ENCODE results near the gene ATP6V0A1. TPM values are rescaled to one million over a fixed set of nuclear protein-coding genes. Genes with fewer than 3 reads are reported as not detected.

ATP6V0A1 gene
- total RNA-seq, 3 donors from 2014 or later, result 88.5 to 105 (median 95.6) TPM

DNA sequence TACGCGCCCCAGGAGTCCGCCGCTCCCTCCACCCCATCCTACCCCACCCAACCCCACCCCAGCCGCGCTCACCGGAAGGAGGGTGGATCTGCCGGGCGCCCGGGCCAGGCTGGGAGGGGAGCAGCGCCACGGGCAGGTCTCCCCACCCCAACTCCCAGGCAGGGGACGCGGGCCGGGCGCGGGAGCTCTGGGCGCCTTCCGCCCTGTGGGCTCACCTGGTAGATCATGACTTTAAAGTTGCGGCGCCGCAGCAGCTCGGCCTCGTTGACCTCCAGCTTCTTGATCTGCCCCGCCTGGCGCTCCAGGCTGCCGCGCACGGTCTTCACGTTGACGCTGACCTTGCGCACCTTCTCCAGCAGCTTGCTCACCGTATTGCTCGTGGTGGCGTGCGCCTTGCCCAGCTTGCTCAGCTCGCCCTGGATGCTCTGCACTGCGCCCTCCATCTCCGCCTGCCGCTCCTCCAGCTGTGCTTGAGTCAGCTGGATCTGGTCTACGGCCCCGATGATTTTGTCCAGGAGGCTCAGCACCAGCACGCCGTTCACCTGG, 36.2 kb upstream of the ATP6V0A1 start:
- Histone ChIP-seq H3K4me1 (ENCODE audit: low read depth) (peaks cover 19% of the 10 kb centered on the region), H3K4me3 (peak overlapping the region; percentile 33), H3K9me3 (no peaks in the 10 kb centered on the region), H3K36me3 (ENCODE audit: low read depth) (no peaks in the 10 kb centered on the region)
- intact Hi-C loops (cut with DNase I, micrococcal nuclease), result loop anchor here in 1 of 2 donors (10.0 kb wide), 1 partner anchor 92 kb away; no protein-coding TSS in a partner anchor
- TF ChIP-seq, protein P1, sequence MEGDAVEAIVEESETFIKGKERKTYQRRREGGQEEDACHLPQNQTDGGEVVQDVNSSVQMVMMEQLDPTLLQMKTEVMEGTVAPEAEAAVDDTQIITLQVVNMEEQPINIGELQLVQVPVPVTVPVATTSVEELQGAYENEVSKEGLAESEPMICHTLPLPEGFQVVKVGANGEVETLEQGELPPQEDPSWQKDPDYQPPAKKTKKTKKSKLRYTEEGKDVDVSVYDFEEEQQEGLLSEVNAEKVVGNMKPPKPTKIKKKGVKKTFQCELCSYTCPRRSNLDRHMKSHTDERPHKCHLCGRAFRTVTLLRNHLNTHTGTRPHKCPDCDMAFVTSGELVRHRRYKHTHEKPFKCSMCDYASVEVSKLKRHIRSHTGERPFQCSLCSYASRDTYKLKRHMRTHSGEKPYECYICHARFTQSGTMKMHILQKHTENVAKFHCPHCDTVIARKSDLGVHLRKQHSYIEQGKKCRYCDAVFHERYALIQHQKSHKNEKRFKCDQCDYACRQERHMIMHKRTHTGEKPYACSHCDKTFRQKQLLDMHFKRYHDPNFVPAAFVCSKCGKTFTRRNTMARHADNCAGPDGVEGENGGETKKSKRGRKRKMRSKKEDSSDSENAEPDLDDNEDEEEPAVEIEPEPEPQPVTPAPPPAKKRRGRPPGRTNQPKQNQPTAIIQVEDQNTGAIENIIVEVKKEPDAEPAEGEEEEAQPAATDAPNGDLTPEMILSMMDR (IDR thresholded peaks at IDR 0.05), result no peak
- peak in 2 of 3 donors; percentile 58 to 59 for DNase-seq
- ATAC-seq, result peak; percentile 69

DNA sequence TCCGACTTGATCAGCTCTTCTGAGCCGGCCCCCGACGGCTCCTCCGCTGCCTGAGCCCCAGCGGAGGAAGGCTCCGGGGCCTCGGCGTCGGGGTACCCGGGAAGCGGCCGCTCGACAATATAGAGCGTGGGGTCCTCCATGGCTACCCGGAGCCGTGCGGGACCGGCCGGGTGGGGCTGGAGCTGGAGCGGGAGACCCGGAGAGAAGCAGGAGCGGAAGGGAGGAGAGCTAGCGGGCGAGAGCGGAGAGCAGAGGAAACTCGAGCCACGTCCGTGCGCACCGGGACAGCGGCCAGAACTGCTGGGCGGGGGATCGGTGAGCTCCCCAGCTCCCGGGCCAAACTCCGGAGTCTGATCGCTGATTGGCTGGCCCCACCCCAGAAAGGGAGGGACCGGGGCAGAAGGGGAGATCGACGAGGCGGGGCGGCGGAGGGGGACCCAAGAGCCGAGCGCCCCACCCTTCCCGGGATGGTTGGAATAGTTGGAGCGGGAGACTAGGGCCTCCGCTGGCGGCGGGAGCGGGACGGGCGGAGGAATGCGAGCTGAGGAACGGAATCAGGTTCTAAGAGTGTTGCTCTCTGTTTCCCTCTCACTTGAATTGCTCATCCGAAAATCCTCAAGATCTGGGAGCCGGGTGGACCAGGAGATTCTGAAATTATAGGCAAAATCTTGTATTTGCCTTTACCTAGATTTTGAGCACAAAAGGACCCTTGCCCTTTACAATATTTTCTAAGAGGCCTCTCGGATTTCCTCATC, 35.5 kb upstream of the ATP6V0A1 start, which contains the start of gene CAVIN1:
TSS of gene CAVIN1 (minus strand) at position 299 of the 755 bp plus-strand sequence. CDS start at position 140, 159 bp downstream.
- Histone ChIP-seq H3K9me3 (no peaks in the 10 kb centered on the region), H3K4me3 (peak within 1 kb of the TSS; percentile 33), H3K4me1 (ENCODE audit: low read depth) (peaks cover 19% of the 10 kb centered on the region), H3K36me3 (ENCODE audit: low read depth) (no peaks in the 10 kb centered on the region)
- ATAC-seq, result peak; percentile 83
- intact Hi-C loops (cut with DNase I, micrococcal nuclease), result loop anchor here in 1 of 2 donors (10.0 kb wide), 1 partner anchor 92 kb away; no protein-coding TSS in a partner anchor
- TF ChIP-seq, protein P1 (IDR thresholded peaks at IDR 0.05), result no peak
- peak; percentile 85 to 93 (median 91) for DNase-seq

DNA sequence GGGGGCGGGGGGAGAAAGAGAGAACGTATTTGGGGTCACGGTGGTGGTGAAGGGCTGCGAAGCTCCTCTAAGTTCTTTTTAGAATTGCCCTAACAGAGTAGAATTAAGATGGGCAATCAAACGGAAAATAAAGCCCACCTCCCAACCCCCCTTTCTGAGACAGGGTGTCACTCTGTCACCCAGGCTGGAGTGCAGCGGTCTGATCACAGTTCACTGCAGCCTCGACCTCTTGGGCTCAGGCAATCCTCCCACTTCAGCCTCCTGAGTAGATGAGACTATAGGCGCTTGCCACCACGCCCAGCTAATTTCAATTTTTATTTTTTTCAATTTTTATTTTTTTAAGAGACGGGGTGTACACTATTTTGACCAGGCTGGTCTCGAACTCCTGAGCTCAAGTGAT, 34.9 kb upstream of the ATP6V0A1 start:
- TF ChIP-seq, protein P1 (IDR thresholded peaks at IDR 0.05), result no peak
- H3K4me3 ChIP-seq, result no peak overlapping the region
- no peaks in the 10 kb centered on the region for H3K9me3 ChIP-seq
- H3K4me1 ChIP-seq (ENCODE audit: low read depth), result peaks cover 19% of the 10 kb centered on the region
- ATAC-seq (no peak), DNase-seq (no peak)
- H3K36me3 ChIP-seq (ENCODE audit: low read depth), result no peaks in the 10 kb centered on the region
- intact Hi-C loops (cut with DNase I, micrococcal nuclease), result loop anchor here in 1 of 2 donors (10.0 kb wide), 1 partner anchor 91 kb away; no protein-coding TSS in a partner anchor

DNA sequence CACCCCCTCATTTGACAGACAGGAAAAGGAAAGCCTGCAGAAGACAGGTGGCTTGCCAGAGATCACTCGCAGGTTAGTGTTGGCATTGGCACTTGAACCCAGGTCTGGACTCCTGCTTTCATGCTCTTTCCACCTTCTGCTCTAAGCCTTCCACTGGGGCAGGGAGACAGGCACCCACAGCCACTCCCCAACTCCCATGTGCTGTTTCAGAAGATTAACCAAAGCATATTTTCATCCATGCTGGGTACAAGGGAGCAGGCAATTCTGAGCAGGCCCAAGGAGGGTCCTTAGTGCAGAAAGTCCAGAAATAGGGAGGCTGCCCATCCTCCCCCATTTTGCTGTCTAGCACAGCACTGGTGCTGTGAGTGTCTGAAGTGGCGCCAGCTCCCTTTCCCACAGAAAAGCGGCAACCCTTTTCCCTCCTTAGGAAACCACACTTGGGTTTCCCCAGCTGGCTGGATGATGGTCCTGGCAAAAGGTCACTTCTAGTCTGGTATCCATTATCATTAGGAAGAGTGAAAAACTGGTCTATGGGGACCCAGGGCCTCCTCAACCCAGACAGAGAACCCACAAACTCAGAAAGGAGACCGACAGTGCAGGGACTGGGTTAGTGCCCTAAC, 33.6 kb upstream of the ATP6V0A1 start:
- no peak overlapping the region for H3K4me3 ChIP-seq
- H3K36me3 ChIP-seq (ENCODE audit: low read depth), result no peaks in the 10 kb centered on the region
- TF ChIP-seq, protein P1 (IDR thresholded peaks at IDR 0.05), result no peak
- no peak for DNase-seq
- no peak for ATAC-seq
- H3K9me3 ChIP-seq, result no peaks in the 10 kb centered on the region
- H3K4me1 ChIP-seq (ENCODE audit: low read depth), result peaks cover 19% of the 10 kb centered on the region
- intact Hi-C loops (cut with DNase I, micrococcal nuclease), result loop anchor here in 1 of 2 donors (10.0 kb wide), 1 partner anchor 90 kb away; no protein-coding TSS in a partner anchor

DNA sequence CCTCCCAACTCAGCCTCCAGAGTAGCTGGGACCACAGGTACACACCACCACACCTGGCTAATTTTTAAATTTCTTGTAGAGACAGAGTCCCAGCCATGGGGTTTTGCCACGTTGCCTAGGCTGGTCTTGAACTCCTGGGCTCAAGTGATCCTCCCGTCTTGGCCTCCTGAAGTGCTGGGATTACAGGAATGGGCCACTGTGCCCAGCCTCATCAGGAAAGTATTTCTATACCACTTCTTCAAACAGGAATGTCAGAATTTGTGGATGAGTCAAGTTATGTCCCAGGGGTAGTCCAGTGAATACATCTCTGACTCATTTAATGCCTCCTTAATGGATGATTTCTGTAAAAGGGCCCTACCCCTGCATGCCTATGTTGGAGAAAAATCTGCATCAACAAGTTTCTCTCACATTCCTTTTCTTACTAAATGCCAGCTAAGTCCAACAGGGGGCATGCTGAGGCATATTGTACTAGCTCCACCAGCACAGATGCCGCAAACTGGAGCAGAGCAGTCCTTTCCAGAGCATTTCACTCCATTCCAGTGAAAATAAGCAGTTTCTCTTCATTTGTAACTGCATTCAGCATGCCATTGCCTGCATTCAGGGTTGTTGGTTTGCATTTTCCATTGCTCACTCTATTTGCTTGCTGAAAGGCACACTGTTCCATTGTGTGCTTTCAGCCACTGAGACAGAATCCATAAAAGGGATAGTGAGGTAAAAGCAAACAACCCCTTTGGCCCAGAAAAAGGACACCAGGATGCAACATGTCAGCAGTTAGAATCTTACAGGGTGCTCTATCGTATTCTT, 30.3 kb upstream of the ATP6V0A1 start:
- intact Hi-C loops (cut with DNase I, micrococcal nuclease), result loop anchor here in 1 of 2 donors (10.0 kb wide), 1 partner anchor 86 kb away; no protein-coding TSS in a partner anchor
- DNase-seq (peak in 2 of 3 donors; percentile 14 to 85), ATAC-seq (peak; percentile 86)
- TF ChIP-seq, protein P1 (IDR thresholded peaks at IDR 0.05), result peak; percentile 43
- Histone ChIP-seq H3K4me1 (ENCODE audit: low read depth) (peaks cover 5% of the 10 kb centered on the region), H3K4me3 (no peak overlapping the region), H3K9me3 (no peaks in the 10 kb centered on the region), H3K36me3 (ENCODE audit: low read depth) (no peaks in the 10 kb centered on the region)

Data from mucosa of descending colon (tissue), 3 donors.